Left renal cortex interstitium (tissue), 4 donors: Measurements from ENCODE around the gene TUBB. TPM values are rescaled to one million over a fixed set of nuclear protein-coding genes. Genes with fewer than 3 reads are reported as not detected.
"Not testable (repeated sequence)": the region's sequence is repeated elsewhere in the genome, so short reads cannot be mapped to it uniquely, and the experiment has no call there.

Source experiments
- DNase-seq, 4 donors: peaks; one replicate each; pipeline ENCODE4 v3.0.0-alpha.2; 2013; ENCODE audit warnings: low read depth in 4 of 4, low spot score in 2 of 4, missing footprints in 1 of 4
- polyA plus RNA-seq, 4 donors: library from polyadenylated mRNA; unstranded; fragments of 120-200 nt; gene quantifications; one replicate each; pipeline ENCODE4 v1.2.1, GENCODE V29; 2013; ENCODE audit not compliant: insufficient read length in 4 of 4

The TUBB gene
- polyA plus RNA-seq, 4 donors = 1,069 to 1,330 (median 1,244) TPM

GRCh38 chr6:30717129-30717844 is 2.9 kb upstream of the TUBB start, which contains the start of gene MDC1:
Gene MDC1, minus strand, starts transcription at chr6:30717281. Its CDS starts 2,106 bp downstream, at chr6:30715175.
- peak; percentile 97 to 99 (median 98) for DNase-seq

- not testable (repeated sequence) for DNase-seq
Measured at GRCh38 chr6:30717845-30718720, 2.1 kb upstream of the TUBB start.

GRCh38 chr6:30719356-30719755 is 796 bp upstream of the TUBB start:
- DNase-seq = no peak

- DNase-seq = peak in 1 of 4 donors; percentile 25
Measured at GRCh38 chr6:30720738-30721197, 616 bp downstream of the TUBB start.

GRCh38 chr6:30721198-30722024 is 1.3 kb downstream of the TUBB start:
- DNase-seq = peak; percentile 60 to 86 (median 84)

GRCh38 chr6:30722025-30722279 is 1.8 kb downstream of the TUBB start:
- DNase-seq = not testable (repeated sequence)

- peak in 3 of 4 donors; percentile 56 to 71 (median 63) for DNase-seq
Measured at GRCh38 chr6:30722280-30723112, 2.3 kb downstream of the TUBB start.

- DNase-seq = not testable (repeated sequence)
Measured at GRCh38 chr6:30723159-30723842, 3.1 kb downstream of the TUBB start.

- not testable (repeated sequence) for DNase-seq
Measured at GRCh38 chr6:30723843-30724741, 3.9 kb downstream of the TUBB start.

- no peak for DNase-seq
Measured at GRCh38 chr6:30724906-30725667, 4.9 kb downstream of the TUBB start.

GRCh38 chr6:30725713-30726505 is 5.8 kb downstream of the TUBB start:
- no peak for DNase-seq

GRCh38 chr6:30726506-30727413 is 6.6 kb downstream of the TUBB start:
- DNase-seq = no peak

- no peak for DNase-seq
Measured at GRCh38 chr6:30727920-30728553, 7.9 kb downstream of the TUBB start.

GRCh38 chr6:30730601-30731435 is 10.7 kb downstream of the TUBB start:
- no peak for DNase-seq
